Stimulated activated naive CD8-positive, alpha-beta T cell treated with anti-CD3 and anti-CD28 coated beads, Interleukin-15, Interleukin-2, amounts not matched to agents 100 U/mL and 50 U/mL, for 24 hours (primary cell): Measurements from ENCODE around the gene CASR.
A peak's percentile ranks its signal among the peaks of the same experiment; 100 is the strongest.

ENCODE experiments used
- ATAC-seq: fragments of 150-1000 bp; cut with Tn5 transposase; one replicate; pipeline ENCODE4 v1.10.0; 2021
- DNase-seq: peaks from one replicate; pipeline ENCODE4 v3.0.0; 2021

CASR gene

DNA sequence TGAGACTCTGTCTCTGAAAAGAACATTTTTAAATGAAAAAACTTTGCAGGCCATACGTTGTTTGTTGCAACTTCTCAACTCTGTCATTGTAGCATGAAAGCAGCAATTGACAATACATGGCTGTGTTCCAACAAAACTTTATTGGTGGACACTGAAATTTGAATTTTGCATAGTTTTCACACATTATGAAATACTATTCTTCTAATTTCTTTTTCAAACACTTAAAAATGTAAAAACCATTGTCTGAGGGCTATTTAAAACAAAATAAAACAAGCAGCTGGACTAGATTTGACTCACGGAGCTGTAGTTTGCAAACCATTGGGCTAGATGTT, 123.1 kb downstream of the CASR start:
- no peak for DNase-seq
- no peak for ATAC-seq

DNA sequence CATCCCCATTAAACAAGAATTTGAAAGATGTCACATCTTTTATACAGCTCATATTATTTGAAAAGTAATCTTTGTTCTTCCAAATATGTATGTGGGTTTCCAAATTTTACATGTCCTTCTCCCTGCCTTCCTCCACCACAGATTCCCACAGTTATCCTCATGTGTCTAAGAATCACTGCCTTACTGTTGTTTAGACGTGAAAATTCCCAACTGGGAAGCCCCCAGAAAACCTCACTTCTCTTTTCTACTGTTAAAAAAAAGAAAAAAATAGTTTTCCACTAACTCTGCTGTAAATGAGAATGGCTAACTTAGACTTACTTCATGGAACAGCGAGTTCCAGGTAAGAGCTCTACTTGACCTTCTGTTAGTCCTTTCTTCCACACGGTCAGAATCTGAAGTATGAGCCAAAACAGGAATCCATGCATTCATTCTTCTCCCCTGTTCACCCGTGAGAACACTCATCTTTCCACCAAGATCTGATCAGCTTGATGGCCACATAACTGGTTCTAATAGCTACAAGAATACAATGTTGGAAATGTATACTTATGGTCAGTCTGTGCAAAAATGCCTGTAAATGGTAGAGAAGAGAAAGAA, 123.7 kb downstream of the CASR start:
- ATAC-seq (no peak), DNase-seq (no peak)

DNA sequence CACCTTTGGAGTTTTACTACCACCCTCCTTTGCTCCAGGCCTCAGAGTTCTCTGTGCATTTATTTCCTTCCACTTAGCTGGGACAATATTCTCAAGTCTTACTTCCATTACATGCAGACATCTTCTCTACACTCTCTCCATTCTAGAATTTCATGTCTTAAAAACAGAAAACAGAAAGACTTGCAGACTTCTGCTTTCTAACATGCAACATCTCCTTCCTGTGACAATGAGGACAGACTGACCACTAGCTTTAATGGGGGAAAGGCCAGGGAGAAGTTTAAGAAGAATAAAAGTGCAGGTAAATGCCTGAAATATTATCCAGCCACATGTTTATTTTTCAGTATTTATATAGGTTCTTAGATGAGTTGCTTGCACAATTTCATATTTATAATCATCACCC, 124.5 kb downstream of the CASR start:
- ATAC-seq (no peak), DNase-seq (no peak)

DNA sequence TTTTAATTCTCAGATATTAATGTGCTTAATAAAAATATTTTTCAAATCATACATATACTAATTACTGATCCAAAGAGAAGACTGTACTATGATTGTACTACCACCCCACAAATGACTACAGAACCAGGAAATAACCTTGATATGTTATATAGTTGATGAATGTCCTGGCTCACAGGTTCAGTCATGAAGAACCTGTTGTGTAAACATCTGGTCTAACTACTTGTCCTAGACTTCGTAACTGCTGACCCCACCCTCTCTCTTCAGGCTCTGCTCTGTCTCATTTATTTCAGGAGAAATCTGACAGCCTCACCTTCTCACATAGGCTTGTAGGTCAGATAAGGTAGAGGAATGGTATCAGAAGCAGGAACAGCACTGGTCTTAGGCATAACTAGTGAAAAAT, 126.9 kb downstream of the CASR start:
- ATAC-seq (no peak), DNase-seq (no peak)

DNA sequence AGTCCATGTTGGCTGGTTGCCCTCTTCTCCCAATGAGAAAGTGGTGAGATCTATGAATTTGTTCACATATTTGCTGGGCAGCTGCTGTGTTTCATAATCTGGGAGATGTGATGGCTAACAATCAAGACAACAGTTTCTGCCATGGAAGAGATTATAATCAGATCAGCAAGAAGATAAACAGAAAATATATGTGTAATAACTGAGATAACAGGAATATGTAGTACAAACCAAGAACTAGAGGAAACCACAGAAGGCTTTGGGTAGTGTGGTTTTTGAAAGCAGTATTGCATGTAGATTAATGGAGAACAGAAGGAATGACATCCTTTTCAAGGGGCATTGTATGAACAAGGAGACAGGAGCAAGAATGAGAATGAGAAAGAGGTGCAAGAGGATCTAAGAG, 129.4 kb downstream of the CASR start:
- no peak for DNase-seq
- ATAC-seq = no peak

GRCh38 chr3:122313281-122313680, 129.8 kb downstream of the CASR start:
- DNase-seq (no peak), ATAC-seq (no peak)

DNA sequence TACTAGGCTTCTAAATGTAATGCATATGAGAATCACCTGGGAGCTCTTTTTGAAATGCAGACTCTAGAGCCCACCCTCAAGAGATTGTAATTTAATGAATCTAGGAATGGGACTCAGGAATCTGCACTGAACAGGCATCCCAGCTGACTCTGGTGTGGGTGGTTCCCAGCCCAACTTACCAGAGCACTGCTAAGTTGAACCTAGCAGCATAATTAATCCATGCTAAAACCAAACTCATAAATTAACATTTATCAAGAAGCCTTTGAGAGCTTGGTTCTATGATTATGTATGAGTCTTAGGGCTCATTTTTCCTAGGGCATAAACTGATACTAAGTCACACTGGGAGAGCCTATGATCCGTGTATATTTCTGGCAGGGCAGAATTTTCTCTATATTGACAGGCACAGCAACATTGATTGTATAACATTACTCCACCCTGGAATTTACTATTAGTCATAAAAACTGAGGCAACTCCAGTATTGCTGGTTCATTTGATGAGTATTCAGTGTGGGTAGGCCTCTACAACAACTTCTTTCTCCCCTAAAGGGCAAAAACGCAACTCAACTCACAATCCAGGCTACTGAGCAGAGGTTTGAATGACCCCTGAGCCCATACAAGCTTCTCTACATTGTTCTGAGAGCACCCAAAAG, 130.9 kb downstream of the CASR start:
- no peak for DNase-seq
- no peak for ATAC-seq

- no peak for DNase-seq
- no peak for ATAC-seq
These were observed 132.2 kb downstream of the CASR start for GRCh38 chr3:122315619-122316018.

DNA sequence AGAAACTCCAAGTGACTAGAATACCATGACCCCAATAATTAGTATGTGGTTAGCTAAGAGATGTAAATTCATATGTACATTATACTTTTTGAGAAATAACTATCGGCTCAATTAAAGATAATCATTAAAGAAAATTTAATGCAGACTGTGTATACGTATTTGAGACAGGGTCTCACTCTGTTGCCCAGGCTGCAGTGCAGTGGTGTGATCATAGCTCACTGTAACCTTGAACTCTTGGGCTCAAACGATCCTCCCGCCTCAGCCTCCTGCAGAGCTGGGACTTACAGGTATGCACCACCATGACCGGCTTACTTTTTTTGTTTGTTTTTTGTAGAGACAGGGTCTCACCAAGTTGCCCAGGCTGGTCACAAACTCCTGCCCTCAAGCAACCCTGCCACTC, 132.9 kb downstream of the CASR start:
- no peak for ATAC-seq
- no peak for DNase-seq

- no peak for DNase-seq
- ATAC-seq = no peak
These were observed 135.2 kb downstream of the CASR start for GRCh38 chr3:122318620-122319019.

DNA sequence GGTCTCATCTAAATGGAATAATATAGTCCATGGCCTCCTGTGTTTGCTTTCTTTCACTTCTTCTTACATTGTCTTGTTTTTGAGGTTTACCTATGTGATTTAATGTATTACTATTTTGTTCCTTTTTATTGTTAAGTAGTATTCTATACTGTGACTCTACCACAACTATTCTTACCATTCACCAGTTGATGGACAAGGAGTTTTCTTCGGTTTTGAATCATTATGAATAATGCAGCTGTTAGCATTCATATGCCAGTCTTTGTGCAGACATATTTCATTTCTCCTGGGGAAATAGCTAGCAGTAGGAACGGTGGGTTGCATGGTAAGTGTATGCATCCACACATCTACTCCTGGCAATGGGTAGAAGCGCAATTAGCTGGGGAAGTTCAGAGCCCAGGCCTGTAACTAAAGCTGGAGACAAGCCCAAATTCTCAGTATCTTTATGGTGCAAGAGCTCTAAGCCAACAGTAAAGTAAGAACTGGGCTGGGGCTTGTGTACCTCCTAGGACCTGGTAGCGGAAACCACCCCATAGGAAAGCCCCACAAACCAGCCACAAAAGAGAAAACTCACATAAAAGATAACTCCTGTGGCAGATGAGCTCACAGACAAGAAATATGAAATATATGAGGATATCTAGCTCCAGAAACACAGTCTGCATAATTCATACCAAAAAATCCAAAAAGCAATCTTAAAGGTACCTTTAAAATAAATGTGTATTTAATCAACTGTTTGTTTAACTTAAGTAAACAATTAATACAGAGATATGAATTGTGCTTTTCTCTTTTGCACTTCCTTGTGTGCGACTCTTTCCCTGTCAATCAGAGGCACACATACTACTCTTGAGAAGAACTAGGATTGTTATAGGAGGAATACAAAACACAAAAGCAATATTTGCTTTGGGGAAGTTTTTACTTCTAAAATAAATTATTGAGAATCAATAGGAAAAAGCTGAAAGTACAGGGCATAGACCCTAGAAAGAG, 138.9 kb downstream of the CASR start:
- peak; percentile 20 for DNase-seq

GRCh38 chr3:122324871-122325323, 141.4 kb downstream of the CASR start, which contains the start of gene CSTA:
TSS of gene CSTA (plus strand) at chr3:122325248. CDS start at chr3:122325293, 45 bp downstream.
- no peak for DNase-seq
- no peak for ATAC-seq

More for the DNA sequence above, 138.9 kb downstream of the CASR start:
- ATAC-seq = peak; percentile 91

DNA sequence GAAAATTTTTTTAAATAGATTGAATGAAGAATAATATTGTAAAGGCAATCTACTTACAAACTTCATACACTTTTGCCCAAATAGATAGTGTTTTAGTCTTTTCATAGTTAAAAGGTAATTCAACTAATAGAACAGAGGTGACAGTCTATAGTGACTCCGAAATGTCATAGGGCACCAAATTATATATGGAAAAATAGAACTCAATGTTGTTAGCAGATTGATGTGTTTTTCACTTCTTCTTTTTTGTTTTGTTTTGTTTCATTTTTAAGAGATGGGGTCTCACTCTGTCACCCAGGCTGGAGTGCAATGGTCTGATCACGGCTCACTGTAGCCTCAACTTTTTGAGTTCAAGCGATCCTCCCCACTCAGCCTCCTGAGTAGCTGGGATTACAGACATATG, 142.3 kb downstream of the CASR start:
- DNase-seq (no peak), ATAC-seq (no peak)

GRCh38 chr3:122331886-122332285, 148.4 kb downstream of the CASR start:
- ATAC-seq (no peak), DNase-seq (no peak)

DNA sequence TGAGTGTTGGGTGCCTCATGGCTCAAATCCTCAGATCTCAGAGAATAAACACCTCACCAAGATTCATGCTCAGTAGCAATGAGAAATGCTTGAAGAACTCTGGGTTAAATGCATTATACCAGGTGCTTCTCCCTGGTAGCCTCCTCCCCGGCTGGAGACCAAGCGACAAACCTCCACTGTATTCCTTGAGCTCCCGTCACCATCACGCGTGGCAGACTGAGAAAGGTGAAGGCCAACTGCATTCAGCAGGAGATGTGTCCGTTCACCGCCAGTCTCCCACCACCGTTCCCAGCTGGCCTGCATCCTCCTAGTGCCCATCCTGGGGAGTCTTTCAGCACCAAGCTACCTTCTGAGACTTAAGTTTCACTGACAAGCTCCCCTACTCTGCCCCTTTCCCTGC, 149.1 kb downstream of the CASR start:
- no peak for ATAC-seq
- DNase-seq = no peak
